ENCODE measurements around the gene TMEM156. TPM values are rescaled to one million over a fixed set of nuclear protein-coding genes. Genes with fewer than 3 reads are reported as not detected.
A peak's percentile ranks its signal among the peaks of the same experiment; 100 is the strongest.

The TMEM156 gene
- polyA plus RNA-seq, 3 donors, result 0.31 to 1.1 (median 0.43) TPM

GRCh38 chr4:38921151-38921550 lies 111.1 kb downstream of the TMEM156 start:
- no peak overlapping the region for H3K4me3 Mint-ChIP-seq
- no peak for DNase-seq
- H3K27ac Mint-ChIP-seq, result no peak overlapping the region
- H3K79me2 ChIP-seq (ENCODE audit: insufficient read depth, low read length), result no peaks in the 10 kb centered on the region
- no peaks in the 10 kb centered on the region for H3K27me3 Mint-ChIP-seq (ENCODE audit: low read depth in 3 of 3)
- no peak overlapping the region for H3K4me3 ChIP-seq (replicated peaks in 1 of 3; ENCODE audit: low read depth in 2 of 3, low read length in 3 of 3)
- no peak overlapping the region for H3K4me2 ChIP-seq (replicated peaks; ENCODE audit: extremely low read depth, low read length, poor library complexity, severe bottlenecking)
- no peak for TF ChIP-seq CTCF (IDR thresholded peaks at IDR 0.05)
- H4K20me1 ChIP-seq (ENCODE audit: insufficient read depth, low read length), result no peaks in the 10 kb centered on the region
- H3K27me3 ChIP-seq (ENCODE audit: control insufficient read depth in 2 of 2, insufficient read depth in 2 of 2, low read length in 2 of 2), result no peaks in the 10 kb centered on the region
- H3K4me1 Mint-ChIP-seq, result no peaks in the 10 kb centered on the region
- no peak overlapping the region for H3K27ac ChIP-seq (ENCODE audit: low read depth in 1 of 2, low read length in 2 of 2)
- WGBS (ENCODE audit: insufficient coverage), result 86% methylated on average over 1 of the region's 3 CpGs
- H2AFZ ChIP-seq (ENCODE audit: insufficient read depth, low read depth, low read length, poor library complexity, severe bottlenecking), result no peak overlapping the region
- peaks cover 21 to 77% of the 10 kb centered on the region in 2 donors for H3K36me3 ChIP-seq (replicated peaks in 1 of 2; ENCODE audit: control insufficient read depth in 1 of 2, insufficient read depth in 2 of 2, low read length in 2 of 2)
- no peaks in the 10 kb centered on the region for H3K4me1 ChIP-seq (ENCODE audit: control insufficient read depth in 1 of 2, insufficient read depth in 2 of 2, low read length in 2 of 2)
- H3K9me3 Mint-ChIP-seq, result peaks cover 0 to 1% (median 0%) of the 10 kb centered on the region in 7 donors
- H3K9ac ChIP-seq (ENCODE audit: insufficient read depth, low read length, poor library complexity, severe bottlenecking), result no peak overlapping the region
- H3K9me3 ChIP-seq (replicated peaks in 1 of 2; ENCODE audit: control insufficient read depth in 1 of 2, insufficient read depth in 1 of 2, low read length in 2 of 2), result no peaks in the 10 kb centered on the region
- intact Hi-C loops (cut with micrococcal nuclease), result no loop called here
- peaks cover 54 to 70% of the 10 kb centered on the region in 2 donors for H3K36me3 Mint-ChIP-seq

DNA sequence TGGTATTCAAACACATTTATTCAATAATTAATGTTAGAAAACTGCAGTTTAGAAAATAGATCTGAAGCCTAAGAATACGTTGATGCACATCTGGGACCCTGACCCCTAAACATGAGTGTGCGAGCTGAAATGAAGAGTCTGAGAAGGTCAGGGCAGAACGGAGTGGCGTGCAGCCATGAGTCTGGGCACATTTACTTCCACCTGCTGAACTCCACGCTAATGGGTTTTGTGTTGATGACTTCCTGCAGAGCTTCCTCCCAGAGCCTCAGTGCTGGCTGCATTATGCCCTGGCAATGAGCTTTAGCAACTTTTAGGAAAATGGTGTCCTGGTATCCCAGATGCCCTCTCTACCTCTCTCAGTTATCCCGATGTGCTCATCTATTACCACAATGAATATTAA lies 111.5 kb downstream of the TMEM156 start:
- Mint-ChIP-seq H3K9me3 (peaks cover 0 to 3% (median 0%) of the 10 kb centered on the region in 7 donors), H3K36me3 (peaks cover 58 to 70% of the 10 kb centered on the region in 2 donors), H3K4me3 (no peak overlapping the region), H3K27ac (peak overlapping the region in 1 of 7 donors; percentile 38), H3K27me3 (ENCODE audit: low read depth in 3 of 3) (no peaks in the 10 kb centered on the region), H3K4me1 (no peaks in the 10 kb centered on the region)
- TF ChIP-seq CTCF (IDR thresholded peaks at IDR 0.05), result no peak
- Histone ChIP-seq H3K36me3 (replicated peaks in 1 of 2; ENCODE audit: control insufficient read depth in 1 of 2, insufficient read depth in 2 of 2, low read length in 2 of 2) (peaks cover 21 to 77% of the 10 kb centered on the region in 2 donors), H3K4me3 (replicated peaks in 1 of 3; ENCODE audit: low read depth in 2 of 3, low read length in 3 of 3) (no peak overlapping the region), H3K4me2 (replicated peaks; ENCODE audit: extremely low read depth, low read length, poor library complexity, severe bottlenecking) (no peak overlapping the region), H3K27me3 (ENCODE audit: control insufficient read depth in 2 of 2, insufficient read depth in 2 of 2, low read length in 2 of 2) (no peaks in the 10 kb centered on the region), H3K4me1 (ENCODE audit: control insufficient read depth in 1 of 2, insufficient read depth in 2 of 2, low read length in 2 of 2) (no peaks in the 10 kb centered on the region), H4K20me1 (ENCODE audit: insufficient read depth, low read length) (no peaks in the 10 kb centered on the region), H3K9me3 (replicated peaks in 1 of 2; ENCODE audit: control insufficient read depth in 1 of 2, insufficient read depth in 1 of 2, low read length in 2 of 2) (no peaks in the 10 kb centered on the region), H2AFZ (ENCODE audit: insufficient read depth, low read depth, low read length, poor library complexity, severe bottlenecking) (no peak overlapping the region), H3K79me2 (ENCODE audit: insufficient read depth, low read length) (no peaks in the 10 kb centered on the region), H3K9ac (ENCODE audit: insufficient read depth, low read length, poor library complexity, severe bottlenecking) (no peak overlapping the region), H3K27ac (ENCODE audit: low read depth in 1 of 2, low read length in 2 of 2) (no peak overlapping the region)
- intact Hi-C loops (cut with micrococcal nuclease), result no loop called here
- 44% methylated on average over 6 of the region's 6 CpGs for WGBS (ENCODE audit: insufficient coverage)
- DNase-seq, result no peak

Measured in CD14-positive monocyte (primary cell).